Fibroblast of skin of back (primary cell): ENCODE results near the gene BORCS8. TPM values are rescaled to one million over a fixed set of nuclear protein-coding genes. Genes with fewer than 3 reads are reported as not detected.
"Not testable (repeated sequence)": the region's sequence is repeated elsewhere in the genome, so short reads cannot be mapped to it uniquely, and the experiment has no call there.

ENCODE experiments used
- DNase-seq: peaks from one replicate; pipeline ENCODE4 v3.0.0-alpha.2; 2013
- polyA plus RNA-seq, 2 experiments: library from polyadenylated mRNA; unstranded; fragments of 120-200 nt; gene quantifications; one replicate each; pipeline ENCODE4 v1.2.1, GENCODE V29; 2013; ENCODE audit not compliant: insufficient read length in 2 of 2

BORCS8 gene
- polyA plus RNA-seq (2013, experiment 1 of 2; ENCODE audit: insufficient read length) = 23.6 TPM
- polyA plus RNA-seq (2013, experiment 2 of 2; ENCODE audit: insufficient read length) = 11.9 TPM

- DNase-seq = peak; percentile 99
These were observed at the start of gene BORCS8, which contains the start of gene RFXANK for GRCh38 chr19:19192078-19192882. Gene BORCS8 (minus strand): TSS chr19:19192152. CDS start chr19:19192117, 35 bp downstream. Gene RFXANK (plus strand): TSS chr19:19192258. CDS start chr19:19193947, 1,689 bp downstream.

- no peak for DNase-seq
These were observed 48.5 kb upstream of the BORCS8 start for GRCh38 chr19:19240476-19240875.

GRCh38 chr19:19239675-19240074 is 47.7 kb upstream of the BORCS8 start:
- no peak for DNase-seq

GRCh38 chr19:19238126-19238894 is 46.4 kb upstream of the BORCS8 start:
- no peak for DNase-seq

- no peak for DNase-seq
These were observed 44.2 kb upstream of the BORCS8 start for GRCh38 chr19:19236173-19236572.

- DNase-seq = no peak
These were observed 42.4 kb upstream of the BORCS8 start for GRCh38 chr19:19234220-19234816.

- DNase-seq = no peak
These were observed 40.3 kb upstream of the BORCS8 start for GRCh38 chr19:19232261-19232721.

GRCh38 chr19:19230999-19231398 is 39.0 kb upstream of the BORCS8 start:
- no peak for DNase-seq

GRCh38 chr19:19229701-19230100 is 37.7 kb upstream of the BORCS8 start:
- no peak for DNase-seq

GRCh38 chr19:19227217-19227616 is 35.3 kb upstream of the BORCS8 start:
- no peak for DNase-seq

- DNase-seq = no peak
These were observed 34.7 kb upstream of the BORCS8 start for GRCh38 chr19:19226663-19227062.

- DNase-seq = no peak
These were observed 34.3 kb upstream of the BORCS8 start for GRCh38 chr19:19226204-19226603.

GRCh38 chr19:19224852-19225494 is 33.0 kb upstream of the BORCS8 start:
- peak; percentile 64 for DNase-seq

- DNase-seq = no peak
These were observed 32.3 kb upstream of the BORCS8 start for GRCh38 chr19:19224150-19224851.

GRCh38 chr19:19223636-19224035 is 31.7 kb upstream of the BORCS8 start:
- no peak for DNase-seq

- DNase-seq = no peak
These were observed 31.1 kb upstream of the BORCS8 start for GRCh38 chr19:19223060-19223459.

- not testable (repeated sequence) for DNase-seq
These were observed 29.0 kb upstream of the BORCS8 start for GRCh38 chr19:19221000-19221399.

GRCh38 chr19:19218911-19219310 is 27.0 kb upstream of the BORCS8 start:
- DNase-seq = no peak

- DNase-seq = peak; percentile 33
These were observed 25.1 kb upstream of the BORCS8 start for GRCh38 chr19:19217099-19217498.

GRCh38 chr19:19215792-19216191 is 23.8 kb upstream of the BORCS8 start:
- DNase-seq = no peak

- peak; percentile 56 for DNase-seq
These were observed 22.9 kb upstream of the BORCS8 start for GRCh38 chr19:19214892-19215291.

- no peak for DNase-seq
These were observed 22.2 kb upstream of the BORCS8 start for GRCh38 chr19:19214159-19214490.
